ENCODE data around the gene CCDC188.

CCDC188 gene

DNA sequence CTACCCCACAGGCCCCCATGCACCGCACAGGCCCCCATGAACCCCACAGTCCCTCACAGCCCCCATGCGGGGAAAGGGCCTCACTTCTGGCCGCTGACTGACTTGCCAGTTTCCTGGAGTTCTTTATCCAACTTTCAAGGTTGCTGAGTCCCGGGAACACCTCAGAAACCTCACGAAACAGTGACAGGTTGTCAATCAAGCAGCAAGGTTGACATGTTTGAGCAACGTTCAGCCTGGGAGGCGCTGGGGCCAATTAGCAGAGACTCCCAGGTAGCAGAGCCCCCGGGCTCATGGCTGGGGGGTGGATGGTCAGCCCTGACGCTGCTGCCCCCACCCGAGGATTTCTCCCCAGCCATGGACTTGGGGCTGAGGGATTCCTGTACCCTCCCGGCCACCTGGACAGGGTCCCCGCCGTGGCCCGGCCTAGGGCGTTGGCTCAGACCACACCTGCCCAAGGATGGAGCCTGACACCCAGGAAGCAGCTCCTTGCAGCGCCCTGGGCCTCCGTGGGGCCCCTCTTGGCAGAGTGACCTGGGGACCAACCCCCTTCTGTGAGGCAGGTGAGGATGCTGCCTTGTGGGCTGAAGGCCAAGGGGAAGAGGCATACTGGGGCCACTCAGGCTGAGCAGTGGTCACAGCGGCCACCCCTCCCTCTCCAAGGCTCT, 33.8 kb upstream of the CCDC188 start:
- no peak for DNase-seq (ENCODE audit: low spot score)

DNA sequence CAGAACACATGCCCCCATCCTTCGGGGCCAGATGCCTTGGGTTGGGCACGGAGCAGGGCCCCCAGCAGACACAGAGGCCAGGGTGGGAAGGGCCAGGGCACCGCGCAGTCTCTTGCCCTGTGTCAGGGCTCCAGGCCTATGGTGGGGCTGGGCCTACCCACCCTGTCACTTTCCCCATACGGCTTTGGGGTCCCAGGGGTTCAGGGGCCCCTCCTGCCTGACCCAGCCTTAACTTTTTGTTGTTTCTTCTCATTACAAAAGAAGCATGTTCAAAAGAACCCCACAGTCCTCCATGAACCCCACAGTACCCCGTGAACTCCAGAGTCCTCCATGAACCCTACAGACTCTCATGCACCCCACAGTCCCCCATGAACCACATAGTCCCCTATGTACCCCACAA, 33.0 kb upstream of the CCDC188 start:
- no peak for DNase-seq (ENCODE audit: low spot score)

DNA sequence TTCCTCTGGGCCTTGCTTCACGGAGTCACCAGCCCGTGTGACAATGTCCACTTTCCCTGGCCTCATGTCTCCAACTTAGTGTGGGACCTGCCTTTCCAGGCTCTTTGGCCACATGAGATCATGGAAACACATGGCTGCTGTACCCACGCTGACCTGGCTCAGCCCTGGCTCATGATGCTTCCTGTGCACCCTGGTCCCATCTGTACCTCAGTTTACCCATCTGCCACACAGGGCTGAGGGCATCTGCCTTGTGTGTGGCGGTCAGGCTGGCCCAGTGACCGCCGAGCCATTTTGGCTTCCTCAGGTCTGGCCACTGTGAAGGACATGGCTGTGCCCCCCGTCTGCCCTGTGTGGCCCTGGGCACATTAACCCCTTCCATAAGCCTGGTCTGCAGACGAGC, 32.2 kb upstream of the CCDC188 start:
- DNase-seq (ENCODE audit: low spot score), result no peak

DNA sequence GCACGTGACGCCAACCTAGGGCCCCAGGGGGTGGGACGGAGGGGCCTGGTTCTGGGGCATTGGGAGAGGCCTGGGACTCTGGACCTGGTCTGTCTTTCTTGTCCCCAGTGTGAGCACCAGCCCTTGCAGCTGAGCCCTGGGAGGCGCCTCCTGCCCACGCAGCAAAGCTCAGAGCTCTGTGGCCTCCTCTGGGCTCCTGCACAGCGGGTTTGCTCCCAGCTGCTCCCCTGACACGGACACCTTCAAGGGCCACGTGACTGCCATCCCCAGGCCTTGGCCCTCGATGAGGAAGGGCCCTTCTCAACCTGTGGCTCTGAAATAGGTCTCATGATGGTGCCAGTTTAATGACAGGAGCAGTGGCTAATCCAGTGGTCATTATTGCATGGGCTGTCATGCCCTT, 31.5 kb upstream of the CCDC188 start:
- no peak for DNase-seq (ENCODE audit: low spot score)

DNA sequence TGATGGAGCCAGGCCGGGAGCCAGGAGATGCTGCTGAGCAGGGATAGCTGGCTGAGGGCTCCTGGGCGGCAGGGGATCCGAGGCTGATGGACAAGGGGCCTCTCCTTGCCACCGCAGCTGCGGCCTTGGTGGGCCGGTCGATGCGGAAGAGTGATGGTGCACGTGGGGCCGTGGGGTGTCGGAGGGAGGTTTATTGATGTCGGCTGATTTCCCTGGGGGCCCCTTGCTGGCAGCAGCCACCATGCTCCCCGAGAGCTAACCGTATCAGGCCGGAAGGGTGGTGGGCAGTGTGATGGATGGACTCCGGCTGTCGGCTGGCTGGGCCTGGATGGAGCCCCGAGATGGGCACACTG, 31.0 kb upstream of the CCDC188 start:
- no peak for DNase-seq (ENCODE audit: low spot score)

DNA sequence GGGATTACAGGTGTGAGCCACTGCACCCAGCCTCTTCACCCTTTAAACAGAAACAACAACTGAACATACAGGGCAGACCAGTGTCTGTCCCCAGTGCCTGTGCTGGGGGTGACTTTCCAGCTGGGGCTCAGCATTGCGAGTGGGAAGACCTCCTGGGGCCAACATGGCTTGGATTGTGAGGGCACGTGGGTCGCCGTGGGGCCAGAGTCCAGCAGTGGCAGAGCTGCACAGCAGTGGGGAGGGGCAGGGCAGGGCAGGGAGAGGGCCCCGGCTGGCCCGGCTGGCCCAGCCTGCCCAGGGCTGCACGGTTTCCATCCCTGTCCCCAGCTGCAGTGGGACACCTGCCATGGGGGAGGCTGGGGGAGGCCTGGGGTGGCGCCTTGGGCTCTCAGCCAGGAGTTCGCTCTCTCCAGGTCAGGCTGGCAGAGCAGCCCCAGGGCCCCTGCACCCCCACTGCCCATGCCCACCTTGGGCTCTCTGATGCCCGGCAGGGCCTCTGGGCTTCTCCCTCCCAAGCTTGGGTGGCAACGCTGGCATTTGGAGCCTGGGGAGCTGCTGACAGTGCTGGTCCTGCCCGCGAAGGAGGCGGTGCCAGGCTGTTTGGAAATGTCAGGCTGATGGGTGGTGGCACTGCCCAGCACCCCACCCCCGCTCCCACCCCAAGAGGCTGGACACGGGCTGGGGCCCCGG, 30.5 kb upstream of the CCDC188 start:
- no peak for DNase-seq (ENCODE audit: low spot score)

DNA sequence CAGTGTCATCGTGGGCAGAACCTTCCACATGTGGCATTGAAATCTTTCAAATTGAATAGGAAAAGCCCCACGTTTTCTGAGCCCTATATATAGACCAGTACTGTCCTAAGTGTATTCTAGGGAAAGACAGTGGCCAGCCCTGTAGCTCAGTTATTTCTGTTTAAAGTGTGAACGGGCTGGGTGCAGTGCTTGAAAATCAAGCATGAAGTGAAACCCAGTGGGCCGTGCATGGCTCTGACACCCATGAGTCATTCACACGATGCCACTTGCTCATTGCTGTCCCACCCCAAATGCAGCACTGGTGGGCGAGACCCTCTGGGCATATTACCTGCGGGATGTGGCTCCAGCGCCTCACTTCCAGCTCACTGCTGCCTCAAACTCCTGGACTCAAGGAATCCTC, 29.8 kb upstream of the CCDC188 start:
- DNase-seq (ENCODE audit: low spot score), result no peak

DNA sequence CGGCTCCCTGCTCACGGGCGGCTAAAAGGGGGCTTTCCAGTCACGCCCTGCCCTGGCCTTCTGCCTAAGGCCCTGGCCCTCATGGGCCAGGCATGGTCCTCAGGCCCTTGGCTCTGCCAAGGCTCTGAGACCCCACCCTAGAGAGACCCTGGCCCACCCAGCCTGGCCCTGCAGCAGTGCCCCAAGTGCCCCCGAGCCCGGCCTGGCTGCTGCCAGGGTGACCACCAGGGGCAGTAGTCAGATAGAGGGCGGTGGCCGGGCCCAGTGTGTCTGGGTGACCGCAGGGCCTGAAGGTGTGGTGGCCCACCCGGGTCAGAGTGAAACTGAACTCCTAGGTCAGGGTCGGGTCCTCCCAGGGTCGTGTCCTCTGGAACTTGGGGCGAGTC, 29.4 kb upstream of the CCDC188 start:
- no peak for DNase-seq (ENCODE audit: low spot score)

DNA sequence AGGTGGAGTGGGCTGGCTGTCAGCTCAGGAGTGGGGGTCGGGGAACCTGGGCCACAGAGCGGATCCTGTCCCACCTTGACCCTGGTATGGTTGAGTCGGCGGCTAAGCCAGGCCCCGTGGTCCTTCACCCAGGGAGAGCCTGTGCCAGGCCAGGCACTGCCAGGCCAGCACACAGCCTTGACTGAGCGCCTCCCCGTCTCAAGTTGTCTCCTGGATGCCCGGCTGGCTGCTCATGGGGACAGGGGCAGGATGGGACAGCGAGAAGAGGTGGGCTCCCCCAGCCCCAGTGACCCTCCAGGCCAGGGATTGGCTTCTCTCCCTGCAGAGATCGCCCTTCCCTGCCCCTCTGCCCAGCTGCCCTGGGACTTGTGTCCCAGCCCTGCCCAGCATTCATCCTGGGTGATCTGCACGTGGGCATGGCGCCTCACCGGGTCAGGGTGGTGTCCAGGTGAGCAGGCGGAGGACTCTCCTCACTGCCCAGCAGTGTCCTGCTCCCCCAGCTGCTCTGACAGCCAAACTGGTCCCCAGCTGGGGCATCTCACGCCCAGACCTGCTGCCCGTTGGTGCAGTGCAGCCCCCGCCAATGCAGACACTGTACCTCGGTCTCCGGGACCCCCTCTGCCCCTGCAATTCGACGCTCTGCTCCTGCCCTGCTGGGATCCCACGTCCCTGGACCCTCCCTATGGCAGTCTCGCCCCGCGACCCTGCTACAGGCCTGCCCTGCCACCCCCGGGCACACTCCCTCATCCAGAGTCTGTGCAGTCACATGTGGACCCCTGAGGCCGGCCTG, 28.8 kb upstream of the CCDC188 start:
- no peak for DNase-seq (ENCODE audit: low spot score)

DNA sequence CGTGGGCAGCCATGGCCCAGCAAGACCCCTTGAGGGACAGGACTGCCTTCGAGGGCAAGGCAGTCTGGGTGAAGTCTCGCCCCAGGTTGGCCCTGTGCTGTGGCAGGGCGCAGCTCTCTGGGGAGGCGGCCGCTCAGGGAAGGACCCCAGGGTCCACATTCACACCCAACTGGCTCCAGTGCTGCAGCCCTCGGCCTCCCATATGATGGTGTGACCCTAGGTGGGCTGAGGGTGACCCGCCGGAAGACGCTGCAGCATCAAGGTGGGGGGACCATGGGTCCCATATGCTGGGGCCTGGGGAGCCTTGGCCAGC, 28.0 kb upstream of the CCDC188 start:
- no peak for DNase-seq (ENCODE audit: low spot score)

DNA sequence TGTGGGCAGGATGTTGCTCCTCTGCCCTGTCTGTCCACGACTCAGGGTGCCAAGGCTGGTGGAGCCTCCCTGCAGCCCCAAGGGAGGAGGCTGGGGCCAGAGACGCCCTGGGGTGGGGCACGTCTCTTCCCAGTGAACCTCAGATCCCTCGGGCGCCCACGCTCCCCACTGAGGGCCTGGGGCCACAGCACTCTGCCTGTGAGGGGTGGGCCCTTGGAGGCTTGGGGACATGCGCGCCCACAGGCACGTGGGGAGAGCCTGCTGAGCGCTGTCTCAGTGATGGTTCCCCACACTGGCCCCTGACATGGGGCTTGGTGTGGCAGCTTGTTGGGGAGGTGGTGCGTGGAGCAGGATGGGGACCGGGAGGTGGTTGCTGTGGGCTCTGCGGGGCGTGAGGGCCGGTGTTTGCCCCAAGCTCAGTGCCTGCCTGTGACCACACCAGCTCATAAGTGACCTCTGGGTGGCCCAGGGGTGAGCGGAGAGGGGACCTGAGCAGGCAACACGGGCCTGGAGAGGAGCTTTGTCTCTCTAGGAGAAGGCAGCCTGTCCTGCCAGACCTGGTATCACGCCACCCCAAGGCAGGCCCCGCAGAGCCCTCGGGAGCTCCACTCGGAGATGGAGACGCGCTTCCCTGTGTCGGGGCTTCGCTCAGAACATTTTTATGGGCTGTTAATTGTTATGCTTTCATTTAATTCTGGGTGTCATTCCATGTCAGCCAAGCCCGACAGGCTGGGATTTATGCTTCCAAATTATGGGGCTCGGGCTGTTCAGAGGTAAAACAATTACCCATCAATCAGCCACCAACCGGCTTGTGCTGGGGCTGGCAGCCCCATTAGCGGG, 27.4 kb upstream of the CCDC188 start:
- DNase-seq (ENCODE audit: low spot score), result no peak

DNA sequence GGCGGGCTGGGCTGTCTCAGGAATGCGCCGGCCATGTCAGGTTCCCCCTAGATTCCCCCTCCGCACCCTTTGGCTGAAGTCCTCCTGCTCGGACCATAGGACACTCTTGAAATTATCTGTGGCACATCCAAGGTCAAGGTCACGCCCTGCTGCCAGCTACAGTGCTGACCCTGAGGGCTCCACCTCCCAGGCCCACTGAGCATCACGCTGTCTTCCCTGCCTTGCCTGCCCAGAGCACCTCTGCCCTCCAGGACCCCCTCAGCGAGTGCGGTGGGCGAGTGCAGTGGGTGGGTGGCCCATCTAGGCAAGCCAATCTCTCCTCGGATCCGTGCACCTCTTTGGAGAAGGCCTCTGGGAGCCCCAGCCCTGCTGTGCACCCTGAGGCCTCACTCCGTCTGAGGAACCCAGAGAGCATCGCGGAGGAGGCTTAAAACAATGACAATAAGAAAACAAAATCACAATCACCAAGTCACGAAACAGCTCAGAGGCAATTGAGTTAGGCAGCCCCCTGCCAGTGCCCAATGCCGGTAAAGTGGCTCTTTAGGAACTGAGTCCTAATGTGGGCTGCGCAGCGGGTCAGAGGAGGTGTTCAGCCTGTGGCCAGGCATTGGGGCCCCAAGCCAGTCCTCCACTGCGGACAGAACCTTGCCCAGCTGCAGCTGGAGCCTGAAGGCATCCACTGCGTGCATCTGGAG, 26.5 kb upstream of the CCDC188 start:
- DNase-seq (ENCODE audit: low spot score), result no peak

DNA sequence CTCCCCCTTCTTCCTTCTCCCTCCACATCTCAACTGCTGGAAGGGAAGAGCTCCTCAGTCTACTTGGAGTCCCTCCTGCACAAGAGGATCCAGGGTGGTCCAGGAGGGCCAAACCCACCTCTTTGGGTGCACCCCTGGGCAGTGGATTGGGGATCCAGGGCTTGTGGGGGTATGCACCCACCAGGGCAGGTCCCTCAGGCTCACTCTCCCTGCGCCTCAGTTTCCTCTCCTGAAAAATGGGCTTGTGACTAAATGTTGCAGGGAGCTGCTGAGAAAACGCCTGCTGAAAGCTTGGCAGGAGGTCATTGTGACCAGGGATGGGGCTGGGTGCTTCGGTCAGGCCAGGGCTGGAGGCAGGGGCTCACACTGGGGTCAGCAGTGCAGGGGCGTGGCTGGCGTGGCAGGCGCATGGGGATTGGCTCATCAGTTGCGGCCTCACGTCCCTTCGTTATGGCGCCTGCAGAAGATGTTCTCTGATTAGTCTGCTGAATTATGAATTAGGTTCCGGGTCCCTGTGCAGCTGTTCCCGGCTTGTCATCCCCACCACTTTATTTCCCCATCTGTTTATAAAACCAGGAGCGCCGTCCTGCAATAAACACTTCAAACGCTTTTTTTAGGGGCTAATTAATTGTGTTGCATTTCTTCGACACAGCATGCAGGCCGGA, 25.7 kb upstream of the CCDC188 start:
- no peak for DNase-seq (ENCODE audit: low spot score)

DNA sequence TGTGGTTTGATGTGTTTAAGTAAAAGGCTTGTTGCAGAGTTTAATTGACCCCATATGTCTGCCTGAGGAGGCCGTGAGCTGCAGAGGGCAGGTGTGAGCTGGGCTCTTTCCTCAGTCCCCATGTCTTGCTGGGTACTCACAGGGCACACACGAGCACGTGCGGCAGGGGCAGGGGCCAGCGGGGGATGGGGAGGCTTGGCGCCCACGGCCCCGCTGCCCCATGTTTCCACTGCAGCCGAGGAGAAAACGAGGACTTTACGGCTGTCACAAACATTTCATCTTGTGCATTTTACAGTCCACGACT, 24.7 kb upstream of the CCDC188 start:
- no peak for DNase-seq (ENCODE audit: low spot score)

DNA sequence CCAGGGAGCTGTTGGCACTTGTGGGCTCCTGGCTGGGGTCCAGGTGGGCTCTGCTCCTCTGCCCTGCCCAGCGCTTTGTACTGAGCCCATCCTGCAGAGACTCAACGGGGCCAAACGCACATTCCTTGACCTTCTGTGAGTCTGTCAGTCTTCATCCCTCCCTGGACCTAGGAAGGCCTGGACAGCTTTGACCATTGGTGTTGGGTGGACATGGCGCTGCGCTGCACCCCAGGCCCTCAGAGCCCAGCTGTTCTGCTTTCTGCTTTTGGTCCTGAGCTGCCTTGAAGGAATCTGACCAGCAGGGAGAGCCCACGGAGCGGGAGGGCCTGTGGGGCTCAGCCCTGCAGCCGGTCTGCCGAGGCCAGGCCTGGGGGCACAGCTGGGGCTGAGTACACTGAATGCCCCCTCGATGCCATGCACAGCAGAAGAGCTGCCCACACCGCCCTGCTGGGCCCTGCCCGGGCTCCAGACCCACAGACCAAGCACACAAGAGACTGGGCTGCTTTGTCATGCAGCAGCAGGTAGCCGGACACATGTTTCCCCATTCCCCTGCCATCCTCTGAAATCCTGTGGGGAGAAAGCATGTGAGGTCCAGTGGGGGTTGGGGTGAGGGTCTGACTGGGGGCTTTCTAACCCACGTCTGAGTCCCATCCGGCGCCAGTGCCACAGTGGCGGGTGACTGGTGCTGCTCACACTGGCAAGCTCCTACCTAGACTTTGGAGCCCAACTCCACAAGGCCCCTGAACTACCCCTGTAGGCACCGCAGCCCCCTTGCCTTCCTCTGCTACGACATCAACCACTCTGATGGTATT, 24.1 kb upstream of the CCDC188 start:
- DNase-seq (ENCODE audit: low spot score), result no peak

DNA sequence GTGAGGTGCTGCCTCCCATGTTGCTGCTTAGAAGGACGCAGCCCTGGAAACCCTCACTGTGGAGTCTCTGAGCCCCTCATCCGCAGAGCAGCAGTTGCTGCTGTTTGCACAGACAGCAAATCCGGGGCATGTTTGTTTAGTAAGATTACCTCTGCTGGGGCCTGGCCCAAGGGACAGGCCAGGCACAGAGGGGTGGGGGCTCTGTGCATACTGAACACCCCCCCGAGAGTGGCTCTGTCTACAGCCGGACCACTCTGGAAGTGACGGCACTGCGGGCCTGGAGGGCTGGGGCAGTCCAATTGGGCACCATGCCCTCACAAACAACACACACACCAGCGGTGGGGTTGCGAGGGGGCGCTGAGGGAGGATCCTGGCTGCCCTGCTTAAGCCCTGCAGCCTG, 22.9 kb upstream of the CCDC188 start:
- no peak for DNase-seq (ENCODE audit: low spot score)

DNA sequence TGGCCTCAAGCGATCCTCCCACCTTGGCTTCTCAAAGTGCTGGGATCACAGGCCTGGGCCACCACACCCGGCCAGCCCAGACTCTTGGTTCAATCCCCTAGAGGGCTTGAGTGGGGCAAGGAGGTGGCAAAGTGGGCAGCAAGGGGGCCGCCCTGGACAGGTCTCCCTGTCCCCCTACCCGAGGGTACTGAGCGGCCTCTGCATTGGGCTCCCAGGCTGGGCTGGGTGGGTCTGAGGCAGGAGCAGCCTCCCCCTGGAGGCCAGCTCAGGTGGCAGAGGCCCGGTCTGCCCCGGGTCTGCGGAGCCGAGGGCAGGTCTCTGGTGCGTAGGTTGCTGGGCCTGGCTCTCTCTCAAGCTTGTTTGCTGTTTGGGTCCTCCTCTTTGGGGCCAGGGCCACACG, 22.4 kb upstream of the CCDC188 start:
- no peak for DNase-seq (ENCODE audit: low spot score)

DNA sequence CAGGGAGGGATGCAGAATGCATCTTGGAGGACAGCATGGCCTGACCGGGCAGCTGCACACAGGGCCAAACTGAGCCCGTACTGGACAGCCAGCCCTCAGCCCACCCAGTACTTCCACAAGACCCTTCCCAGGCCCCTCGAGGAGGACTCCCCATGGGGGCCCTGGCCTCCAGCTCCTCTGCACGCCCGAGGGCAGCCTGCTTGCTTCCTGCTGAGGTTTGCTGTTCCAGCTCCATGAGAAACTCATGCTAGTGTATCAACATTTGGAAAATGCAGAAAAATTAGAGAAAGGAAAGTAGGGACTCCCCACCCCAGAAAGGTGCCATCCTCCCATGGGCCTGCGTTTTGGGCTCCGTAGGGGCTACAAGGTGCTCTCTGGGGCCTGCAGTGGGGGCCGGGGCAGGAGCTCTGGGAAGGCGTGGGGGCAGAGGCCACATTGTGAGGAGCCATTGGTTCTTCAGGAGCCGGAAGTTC, 21.3 kb upstream of the CCDC188 start:
- no peak for DNase-seq (ENCODE audit: low spot score)

DNA sequence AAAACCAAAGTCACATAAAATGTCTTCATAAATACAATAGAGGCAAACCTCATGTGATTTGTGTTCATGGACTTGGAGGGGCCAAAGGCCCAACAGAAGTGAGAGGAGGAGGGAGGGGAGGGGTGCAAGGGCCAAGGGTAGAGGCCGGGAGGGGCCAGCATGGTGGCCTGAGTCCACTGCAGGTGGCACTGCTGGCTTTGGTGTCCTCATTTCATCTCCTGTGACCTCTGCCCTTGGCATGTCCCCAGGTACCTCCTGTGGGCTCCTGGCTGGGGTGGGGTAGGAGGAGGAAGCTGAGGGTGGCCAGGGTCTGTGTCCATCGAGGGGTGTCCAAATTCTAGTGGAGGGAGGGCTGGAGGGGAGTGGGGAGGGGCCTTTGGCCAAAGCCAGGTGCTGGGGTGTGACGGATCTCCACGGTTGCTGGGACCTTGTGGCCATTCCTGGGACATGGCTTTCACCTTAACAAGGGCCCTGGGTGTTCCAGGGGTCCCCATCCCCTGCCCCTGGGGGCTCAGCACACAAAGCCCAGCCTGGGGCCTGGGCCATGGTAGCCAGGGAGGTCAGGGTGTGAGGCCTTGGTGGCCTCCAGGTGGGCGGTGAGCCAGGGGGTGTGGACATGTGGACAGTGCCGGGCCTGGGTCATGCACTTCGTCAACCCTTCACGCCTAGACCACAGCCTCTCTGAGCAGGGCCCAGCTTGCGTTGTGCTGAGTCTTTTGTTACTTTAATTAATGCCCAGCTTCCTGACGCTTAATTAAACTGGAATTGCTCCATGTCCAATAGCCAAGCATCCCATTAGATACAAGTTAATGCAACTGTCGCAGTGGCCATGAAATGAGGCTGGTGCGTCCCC, 20.7 kb upstream of the CCDC188 start:
- no peak for DNase-seq (ENCODE audit: low spot score)

DNA sequence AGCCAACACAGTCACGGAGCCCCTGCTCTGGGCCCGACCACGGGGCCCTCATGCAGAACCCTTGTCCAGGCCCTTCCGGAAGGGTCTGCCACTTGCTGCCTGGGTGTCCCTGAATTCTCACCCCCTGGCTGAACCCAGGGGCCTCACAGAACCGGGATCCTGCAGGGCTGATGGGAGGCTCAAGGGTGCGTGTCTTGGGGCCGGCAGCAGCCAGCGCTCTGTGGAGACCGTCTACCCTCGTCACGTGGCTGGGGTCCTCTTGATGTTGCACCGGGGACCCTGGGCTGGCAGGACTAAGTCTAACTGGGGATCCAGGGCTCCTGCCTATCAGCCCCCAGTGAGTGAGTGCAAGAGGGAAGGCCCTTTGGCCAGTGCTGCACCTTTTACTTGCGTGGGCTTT, 19.3 kb upstream of the CCDC188 start:
- no peak for DNase-seq (ENCODE audit: low spot score)

Data from CD4-positive, alpha-beta T cell treated with Interleukin-2 at 100 ng/mL for 4 hours (primary cell).